HG02642 (cell line): ENCODE measurements around the gene BFSP2.
A peak's percentile ranks its signal among the peaks of the same experiment; 100 is the strongest.

Experiments
- ATAC-seq: cut with Tn5 transposase; IDR thresholded peaks from one replicate; pipeline ENCODE4 v1.9.1; 2021; ENCODE audit warnings: mild to moderate bottlenecking; ENCODE audit not compliant: unreplicated experiment, poor library complexity

BFSP2 gene

DNA sequence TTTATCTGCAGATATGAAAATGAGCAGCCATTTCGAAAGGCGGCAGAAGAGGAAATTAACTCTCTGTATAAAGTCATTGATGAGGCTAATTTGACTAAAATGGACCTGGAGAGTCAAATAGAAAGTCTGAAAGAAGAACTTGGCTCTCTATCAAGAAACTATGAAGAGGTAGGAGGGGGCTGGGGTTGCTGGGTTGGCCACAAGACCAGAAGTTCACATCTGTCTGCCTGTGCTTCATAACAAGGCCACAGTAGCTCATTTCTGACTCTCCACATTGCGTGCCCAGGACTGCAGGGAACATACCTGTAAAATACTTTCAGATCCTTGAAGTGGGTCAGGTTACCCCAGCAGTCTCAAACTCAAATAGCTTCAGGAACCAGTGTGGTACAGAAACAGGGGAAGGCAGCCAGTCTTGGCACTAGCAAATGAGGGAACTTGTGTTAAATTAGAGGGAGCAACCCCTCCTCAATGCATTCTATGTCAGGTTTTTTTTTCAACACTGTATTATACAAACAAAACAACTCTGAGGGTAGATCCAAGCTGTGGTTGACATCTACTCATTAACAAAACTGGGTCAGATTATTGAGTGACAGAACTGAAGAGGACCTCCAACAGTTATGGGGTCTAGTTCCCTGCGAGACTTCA lies 48.7 kb downstream of the BFSP2 start:
- peak; percentile 93 for ATAC-seq

DNA sequence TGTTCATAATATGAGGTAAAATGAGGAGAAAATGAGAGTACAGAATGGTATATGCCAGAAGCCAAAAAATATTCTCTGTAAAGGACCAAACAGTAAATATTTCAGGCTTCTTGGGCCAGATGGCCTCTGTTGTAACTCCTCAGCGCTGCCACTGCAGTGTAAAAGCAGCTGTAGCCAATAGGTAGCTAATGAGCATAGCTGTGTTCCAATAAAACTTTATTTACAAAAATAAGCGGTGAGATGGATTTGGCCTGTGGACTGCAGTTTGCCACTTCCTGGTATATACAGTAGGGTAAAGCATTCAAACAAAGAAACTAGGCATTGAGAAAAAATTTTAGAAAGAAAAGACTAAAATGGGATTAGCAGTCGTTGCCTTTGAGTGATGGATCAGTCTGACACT lies 51.5 kb downstream of the BFSP2 start:
- ATAC-seq, result no peak

DNA sequence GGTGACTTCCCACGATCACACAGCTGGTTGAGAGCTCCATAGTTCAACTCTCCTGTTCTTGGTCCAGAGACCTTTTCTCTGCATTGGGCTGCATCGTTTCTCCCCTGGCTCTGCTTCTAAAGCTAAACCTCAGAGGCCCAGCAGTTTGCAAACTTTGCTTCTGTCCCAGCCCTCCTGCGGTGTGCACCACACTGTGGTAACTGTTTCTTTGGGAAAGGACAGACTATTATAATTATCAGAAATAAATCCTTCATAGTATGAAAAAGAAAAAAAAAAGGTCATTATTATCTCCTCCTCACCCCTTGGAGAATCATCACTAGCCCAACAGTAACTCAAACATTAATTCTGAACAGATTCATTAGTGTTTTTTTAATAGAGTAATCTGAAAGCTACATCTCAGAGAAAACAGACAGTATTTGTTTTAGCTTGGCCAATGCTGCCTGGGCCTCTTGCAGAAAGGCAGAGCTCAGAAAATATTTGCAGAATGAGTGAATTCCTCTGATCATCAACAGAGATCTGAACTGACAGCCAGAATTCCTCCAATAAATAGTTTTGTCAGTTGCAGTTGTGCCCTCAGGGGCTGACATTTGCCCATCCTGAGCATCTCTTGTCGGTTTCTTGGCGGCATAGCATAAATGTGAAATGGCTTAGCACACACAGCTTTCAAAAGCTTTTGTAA lies 52.9 kb downstream of the BFSP2 start:
- no peak for ATAC-seq

- ATAC-seq, result no peak
Measured at GRCh38 chr3:133453383-133453782, 53.5 kb downstream of the BFSP2 start.

DNA sequence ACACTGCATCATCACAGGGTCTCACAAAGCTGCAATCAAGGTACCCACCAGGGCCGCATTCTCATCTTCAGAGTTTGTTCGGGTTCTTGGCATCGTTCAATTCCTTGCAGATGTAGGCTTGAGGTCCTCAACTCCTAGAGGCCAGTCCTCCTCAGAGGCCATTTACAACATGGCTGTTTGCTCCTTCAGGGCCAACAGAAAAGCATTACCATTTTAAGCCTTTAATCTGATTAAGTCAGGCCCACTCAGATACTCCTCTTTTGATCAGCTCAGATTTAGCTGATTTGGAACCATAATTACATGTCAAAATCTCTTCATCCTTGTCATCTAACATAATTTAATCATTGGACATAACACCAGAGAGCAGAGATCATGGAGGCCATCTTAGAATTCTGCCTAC lies 55.4 kb downstream of the BFSP2 start:
- no peak for ATAC-seq

DNA sequence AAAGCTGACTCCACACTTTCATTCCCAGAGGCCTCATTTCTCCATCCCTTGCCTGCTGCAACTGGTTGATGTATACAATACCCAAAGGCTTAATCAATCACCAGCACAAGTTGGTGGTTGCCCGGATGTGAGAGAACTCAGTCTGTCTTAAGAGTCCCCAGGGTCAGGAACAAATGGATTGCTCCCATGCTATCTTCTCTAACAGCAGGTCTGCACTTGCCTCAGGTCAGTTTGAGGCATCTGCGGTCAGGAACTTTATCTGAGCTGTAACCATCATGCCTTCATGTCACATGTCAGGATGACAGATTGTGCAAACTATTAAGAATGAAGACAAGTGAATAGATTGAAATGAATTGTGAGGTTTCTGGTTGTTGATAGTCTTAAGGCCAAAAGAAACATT lies 56.1 kb downstream of the BFSP2 start:
- no peak for ATAC-seq

GRCh38 chr3:133457025-133457424 lies 57.2 kb downstream of the BFSP2 start:
- no peak for ATAC-seq

- ATAC-seq, result no peak
Measured at GRCh38 chr3:133457465-133458067, 57.7 kb downstream of the BFSP2 start.

- ATAC-seq, result no peak
Measured at GRCh38 chr3:133459400-133459799, 59.5 kb downstream of the BFSP2 start.

DNA sequence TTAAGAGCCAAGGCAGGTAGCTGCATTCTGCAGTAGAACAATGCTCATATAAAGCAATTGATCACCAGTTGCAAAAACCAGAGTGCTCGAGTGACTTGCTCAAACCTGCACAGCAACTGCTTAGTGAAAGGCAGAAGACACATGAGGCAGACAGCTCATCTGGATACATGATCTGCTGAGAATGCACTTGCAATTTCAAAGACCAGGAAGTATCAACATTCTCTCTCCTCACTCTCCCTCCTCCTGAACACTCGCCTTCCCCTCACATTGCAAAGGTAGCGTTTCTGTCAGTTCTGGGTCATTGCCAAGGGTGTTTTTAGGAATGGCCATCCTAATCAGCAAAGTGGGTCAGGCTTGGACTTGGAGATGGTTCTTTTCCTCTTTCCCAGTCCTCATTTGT lies 61.0 kb downstream of the BFSP2 start:
- no peak for ATAC-seq

DNA sequence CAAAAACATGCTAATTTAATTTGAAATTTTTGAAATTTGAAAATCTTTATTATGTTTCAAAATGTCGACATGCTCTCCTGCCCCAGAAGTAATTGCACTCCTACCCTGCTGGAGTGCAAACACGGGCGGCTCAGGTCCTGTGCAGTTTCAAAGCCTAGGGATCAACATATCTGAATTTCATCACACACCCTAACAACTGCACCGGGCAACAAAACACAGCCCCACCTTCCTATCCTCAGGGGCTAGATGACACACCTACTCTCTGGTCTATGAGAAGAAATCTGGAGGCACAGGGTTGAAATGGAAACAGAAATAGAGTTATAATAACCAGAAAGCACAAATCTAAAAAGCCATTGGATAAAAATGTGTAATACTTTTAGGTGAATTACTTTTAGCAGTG lies 61.4 kb downstream of the BFSP2 start:
- no peak for ATAC-seq

- ATAC-seq, result no peak
Measured at GRCh38 chr3:133463347-133463860, 63.5 kb downstream of the BFSP2 start.

GRCh38 chr3:133464573-133464972 lies 64.7 kb downstream of the BFSP2 start:
- no peak for ATAC-seq

GRCh38 chr3:133466531-133467386 lies 66.9 kb downstream of the BFSP2 start:
- peak; percentile 39 for ATAC-seq

- ATAC-seq, result no peak
Measured at GRCh38 chr3:133467780-133468179, 67.9 kb downstream of the BFSP2 start.

- no peak for ATAC-seq
Measured at GRCh38 chr3:133468251-133468721, 68.4 kb downstream of the BFSP2 start.

DNA sequence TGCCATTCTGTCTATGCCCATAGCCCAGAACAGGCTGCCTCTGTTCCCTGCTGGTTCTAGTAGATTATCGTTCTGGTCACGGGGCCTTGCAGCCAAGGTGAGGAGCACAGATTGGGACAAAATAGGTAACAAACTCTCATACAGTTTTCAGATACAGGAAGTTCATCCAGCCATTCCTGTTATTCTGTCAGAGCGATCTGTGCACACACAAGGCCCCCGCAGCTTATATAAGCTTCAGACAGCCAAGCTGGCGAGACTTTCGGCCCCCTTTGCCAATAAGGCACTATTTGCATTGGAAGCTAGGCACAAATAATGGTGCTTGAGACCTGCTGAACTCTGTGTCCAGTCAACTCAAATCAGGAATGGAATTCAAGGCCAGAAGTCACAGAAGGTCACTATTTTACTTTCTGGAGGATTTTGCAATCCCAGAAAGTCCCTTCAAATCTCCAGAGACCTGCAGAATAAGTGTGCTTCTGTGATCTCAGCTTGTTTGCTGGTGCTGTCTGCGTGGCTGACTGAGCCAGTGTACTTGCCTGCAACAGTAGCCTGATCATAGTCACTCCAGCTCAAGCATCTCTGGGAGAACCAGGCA lies 69.4 kb downstream of the BFSP2 start:
- no peak for ATAC-seq

- ATAC-seq, result no peak
Measured at GRCh38 chr3:133472242-133472641, 72.4 kb downstream of the BFSP2 start.

GRCh38 chr3:133472889-133473288 lies 73.0 kb downstream of the BFSP2 start:
- no peak for ATAC-seq
